GM21737 (cell line): Measurements from ENCODE around the gene PTPN12.

Experiments
- ATAC-seq: cut with Tn5 transposase; IDR thresholded peaks from one replicate; pipeline ENCODE4 v1.9.1; 2021; ENCODE audit warnings: mild to moderate bottlenecking, moderate library complexity; ENCODE audit not compliant: unreplicated experiment

PTPN12 gene

GRCh38 chr7:77658928-77659327 lies 121.8 kb downstream of the PTPN12 start:
- no peak for ATAC-seq

DNA sequence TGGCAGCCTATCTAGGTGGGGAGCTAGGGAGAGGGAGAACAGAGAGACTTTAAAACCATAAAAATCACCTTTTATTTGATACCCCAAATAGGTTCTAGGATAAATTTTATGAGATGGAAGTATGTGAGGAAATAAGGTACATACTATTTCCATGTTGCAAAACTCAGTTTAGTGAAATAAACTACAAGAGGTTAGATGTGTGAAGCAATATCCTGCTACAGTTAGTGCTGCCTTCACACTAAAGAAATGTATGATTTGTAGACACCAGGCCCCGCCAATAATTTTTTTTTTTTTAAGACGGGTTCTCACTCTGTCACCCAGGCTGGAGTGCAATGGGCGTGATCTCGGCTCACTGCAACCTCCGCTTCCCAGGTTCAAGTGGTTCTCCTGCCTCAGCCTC lies 124.7 kb downstream of the PTPN12 start:
- ATAC-seq = no peak

DNA sequence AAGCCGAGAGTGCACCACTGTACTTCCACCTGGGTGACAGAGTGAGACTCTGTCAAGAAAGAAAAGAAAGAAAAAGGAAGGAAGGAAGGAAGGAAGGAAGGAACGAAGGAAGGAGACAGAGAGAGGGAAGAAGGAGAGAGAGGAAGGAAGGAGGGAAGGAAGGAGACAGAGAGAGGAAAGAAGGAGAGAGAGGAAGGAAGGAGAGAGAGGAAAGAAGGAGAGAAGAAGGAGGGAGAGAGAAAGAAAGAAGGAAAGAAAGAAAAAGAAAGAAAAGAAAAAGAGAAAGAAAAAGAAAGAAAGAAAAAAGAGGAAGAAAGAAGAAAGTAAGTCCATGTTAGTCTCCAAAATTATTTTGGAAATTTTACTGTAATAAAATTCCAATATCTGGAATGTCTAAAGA lies 125.8 kb downstream of the PTPN12 start:
- ATAC-seq = no peak

GRCh38 chr7:77664715-77665114 lies 127.6 kb downstream of the PTPN12 start:
- ATAC-seq = no peak

GRCh38 chr7:77665161-77665560 lies 128.1 kb downstream of the PTPN12 start:
- no peak for ATAC-seq

GRCh38 chr7:77667459-77668086 lies 130.5 kb downstream of the PTPN12 start:
- ATAC-seq = no peak

- ATAC-seq = no peak
Observed at GRCh38 chr7:77674878-77675277, 137.8 kb downstream of the PTPN12 start.

DNA sequence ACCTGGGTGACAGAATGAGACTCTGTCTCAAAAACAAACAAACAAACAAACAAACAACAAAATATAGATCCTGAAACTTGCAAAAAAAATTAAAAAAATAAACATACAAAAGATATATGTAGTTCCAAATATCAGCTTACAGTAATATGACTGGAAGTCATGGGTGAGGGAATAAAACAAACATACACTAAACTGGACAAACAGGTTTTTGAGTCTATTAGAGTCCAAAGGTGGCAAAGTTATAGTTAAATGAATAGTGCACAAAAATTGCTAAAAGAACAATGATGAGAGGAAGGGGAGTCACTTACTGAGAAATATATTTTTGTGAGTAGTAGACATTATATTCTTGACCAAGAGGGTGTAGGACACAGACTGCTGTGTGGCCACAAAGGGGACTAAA lies 142.5 kb downstream of the PTPN12 start:
- ATAC-seq = no peak

DNA sequence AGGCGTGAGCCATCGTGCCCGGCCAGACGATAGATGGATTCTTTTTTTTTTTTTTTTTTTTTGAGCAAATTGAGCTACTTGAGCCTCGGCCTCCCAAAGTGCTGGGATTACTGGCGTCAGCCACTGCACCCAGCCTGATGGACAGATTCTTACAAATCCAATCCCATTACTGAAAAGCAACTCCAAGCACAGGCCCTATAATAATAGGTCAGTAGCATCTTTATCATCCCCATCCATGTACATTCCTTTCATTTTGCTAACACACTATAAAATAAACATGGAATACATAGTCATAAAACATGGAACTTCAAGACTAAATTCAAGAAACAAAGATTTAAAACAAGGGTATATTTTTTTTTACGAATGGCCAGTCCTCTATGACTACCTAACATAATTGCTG lies 143.2 kb downstream of the PTPN12 start:
- ATAC-seq = no peak

DNA sequence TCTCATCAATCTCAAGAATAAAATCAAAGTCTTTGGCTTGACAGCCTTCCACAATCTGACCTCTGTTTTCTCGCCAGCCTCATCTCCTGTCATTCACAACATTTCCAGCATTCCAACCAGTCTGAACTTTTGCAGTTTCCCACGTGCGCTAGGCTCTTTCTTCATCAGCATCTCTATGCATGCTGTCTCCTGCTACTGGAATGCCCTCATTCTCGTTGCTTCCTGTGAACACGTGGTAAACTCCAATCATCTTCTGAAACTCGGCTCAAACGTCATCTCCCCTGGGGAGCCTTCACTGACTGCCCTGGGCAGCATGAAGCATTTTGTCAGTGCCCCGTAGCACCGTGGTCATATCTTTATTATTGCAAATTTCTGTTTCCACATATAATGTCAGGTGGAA lies 146.9 kb downstream of the PTPN12 start:
- no peak for ATAC-seq

- ATAC-seq = no peak
Observed at GRCh38 chr7:77685233-77685632, 148.1 kb downstream of the PTPN12 start.

- no peak for ATAC-seq
Observed at GRCh38 chr7:77687100-77687746, 150.1 kb downstream of the PTPN12 start.

- no peak for ATAC-seq
Observed at GRCh38 chr7:77687747-77688144, 150.7 kb downstream of the PTPN12 start.
